SK-MEL-5 (cell line): Measurements from ENCODE around the gene KRTAP5-5. TPM values are rescaled to one million over a fixed set of nuclear protein-coding genes. Genes with fewer than 3 reads are reported as not detected.
"Not testable (repeated sequence)": the region's sequence is repeated elsewhere in the genome, so short reads cannot be mapped to it uniquely, and the experiment has no call there.

Experiments
- DNase-seq: peaks from one replicate; pipeline ENCODE4 v3.0.0-alpha.2; 2016; ENCODE audit warnings: low read depth, low spot score
- in situ Hi-C: cut with HindIII; loops from 2 replicates; pipeline ENCODE4 v1.10.0; 2016; ENCODE audit warnings: low sequenced_read_pairs, high pct_unique_total_duplicates, low pct_unique_long_range_greater_than_20kb
- total RNA-seq: library from RNA; depleted of rRNA; stranded (reverse); fragments of >200 nt; shearing (Covaris generic); gene quantifications from 2 replicates; pipeline ENCODE4 v1.2.3, GENCODE V29; 2014

The KRTAP5-5 gene
- total RNA-seq, 1 experiment from 2014 or later, result not detected

DNA sequence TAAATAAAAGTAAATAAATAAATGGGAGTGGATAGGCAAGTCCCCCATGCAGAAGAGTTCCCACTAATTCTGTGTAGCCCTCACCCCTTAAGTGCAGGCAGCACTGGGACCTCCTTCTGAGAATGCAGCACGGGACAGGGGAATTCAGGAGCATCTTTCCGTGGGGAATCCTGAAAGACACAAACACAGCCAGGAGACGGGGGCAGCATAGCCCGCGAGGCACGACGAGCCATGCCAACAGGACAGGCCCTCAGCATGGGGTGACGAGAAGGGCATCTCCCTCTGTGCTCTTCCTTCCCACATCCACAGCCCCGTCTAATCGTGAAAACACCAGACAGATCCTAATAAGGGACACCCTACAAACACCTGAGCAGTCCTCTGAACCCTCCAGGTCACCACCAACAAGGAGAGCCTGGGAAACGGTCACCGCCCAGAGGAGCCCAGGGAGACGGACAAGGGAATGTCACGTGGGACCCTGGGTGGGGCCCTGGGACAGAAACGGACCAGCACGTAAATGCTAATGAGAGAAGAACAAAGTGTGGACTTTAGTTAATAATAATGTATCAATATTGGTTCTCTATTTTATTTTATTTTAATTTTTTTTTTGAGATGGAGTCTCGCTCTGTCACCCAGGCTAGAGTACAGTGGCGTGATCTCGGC is 6.8 kb downstream of the KRTAP5-5 start:
- DNase-seq, result no peak
- in situ Hi-C loops, result no loop called here

GRCh38 chr11:1637628-1638027 is 8.1 kb downstream of the KRTAP5-5 start:
- in situ Hi-C loops, result no loop called here
- no peak for DNase-seq

DNA sequence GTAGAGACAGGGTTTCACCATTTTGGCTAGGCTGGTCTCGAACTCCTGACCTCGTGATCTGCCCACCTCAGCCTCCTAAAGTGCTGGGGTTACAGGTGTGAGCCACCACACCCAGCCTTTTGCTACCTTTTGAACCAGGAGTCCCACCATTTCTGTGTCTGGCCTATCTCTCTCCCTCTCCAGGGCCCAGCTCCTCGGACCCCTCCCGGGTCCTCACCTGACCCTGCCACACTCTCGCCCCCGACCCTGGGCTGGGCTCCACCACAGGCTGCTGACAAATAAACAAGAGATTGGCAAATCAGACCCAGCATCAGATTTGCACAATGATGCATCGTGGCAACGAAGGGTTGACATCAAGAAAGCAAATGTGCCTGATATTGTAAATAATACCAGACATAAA is 8.8 kb downstream of the KRTAP5-5 start:
- in situ Hi-C loops, result no loop called here
- no peak for DNase-seq

DNA sequence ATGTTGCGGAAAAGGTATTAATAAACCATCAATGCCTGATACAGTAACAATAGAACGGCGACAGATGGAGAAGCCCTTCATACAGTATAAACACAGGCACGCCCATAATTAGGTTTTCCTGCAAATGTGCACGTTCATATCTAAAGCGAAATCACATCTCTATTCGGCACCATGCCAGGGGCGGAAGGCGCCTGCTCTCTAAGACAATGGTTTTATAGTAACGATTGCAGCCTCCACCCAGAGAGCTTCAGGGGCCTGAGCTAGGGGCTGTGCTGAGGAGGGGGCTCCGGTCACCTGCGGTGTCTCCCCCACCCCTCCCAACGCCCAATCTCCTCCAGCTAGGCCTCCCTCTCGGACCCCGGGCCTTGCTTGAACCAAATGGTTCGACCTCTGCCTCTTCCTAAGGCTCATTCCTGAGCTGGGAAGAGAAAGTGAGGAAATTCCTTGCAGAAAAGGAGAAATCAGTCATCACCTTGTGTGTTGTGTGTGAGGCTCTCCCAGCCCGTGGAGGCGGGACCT is 9.6 kb downstream of the KRTAP5-5 start:
- DNase-seq, result no peak
- in situ Hi-C loops, result no loop called here

DNA sequence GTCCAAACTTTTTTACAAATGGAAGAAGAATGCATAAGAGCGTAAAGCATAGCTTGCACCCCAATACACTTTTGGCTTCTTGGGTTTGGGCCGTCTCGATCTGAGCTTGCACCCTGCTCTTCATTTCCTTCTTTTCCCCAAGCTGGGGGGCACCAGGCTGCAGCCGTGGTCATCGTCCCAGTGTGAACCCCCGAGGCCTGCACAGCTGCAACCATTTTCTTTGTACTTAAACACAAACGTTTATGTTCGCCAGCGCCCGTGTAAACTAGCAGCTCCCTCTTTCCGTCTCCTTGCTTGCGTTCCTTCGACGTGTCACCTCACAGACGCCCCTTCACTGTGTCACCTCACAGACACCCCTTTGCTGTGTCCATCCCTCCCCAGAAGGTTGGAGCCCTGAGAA is 10.1 kb downstream of the KRTAP5-5 start:
- DNase-seq, result no peak
- in situ Hi-C loops, result no loop called here

DNA sequence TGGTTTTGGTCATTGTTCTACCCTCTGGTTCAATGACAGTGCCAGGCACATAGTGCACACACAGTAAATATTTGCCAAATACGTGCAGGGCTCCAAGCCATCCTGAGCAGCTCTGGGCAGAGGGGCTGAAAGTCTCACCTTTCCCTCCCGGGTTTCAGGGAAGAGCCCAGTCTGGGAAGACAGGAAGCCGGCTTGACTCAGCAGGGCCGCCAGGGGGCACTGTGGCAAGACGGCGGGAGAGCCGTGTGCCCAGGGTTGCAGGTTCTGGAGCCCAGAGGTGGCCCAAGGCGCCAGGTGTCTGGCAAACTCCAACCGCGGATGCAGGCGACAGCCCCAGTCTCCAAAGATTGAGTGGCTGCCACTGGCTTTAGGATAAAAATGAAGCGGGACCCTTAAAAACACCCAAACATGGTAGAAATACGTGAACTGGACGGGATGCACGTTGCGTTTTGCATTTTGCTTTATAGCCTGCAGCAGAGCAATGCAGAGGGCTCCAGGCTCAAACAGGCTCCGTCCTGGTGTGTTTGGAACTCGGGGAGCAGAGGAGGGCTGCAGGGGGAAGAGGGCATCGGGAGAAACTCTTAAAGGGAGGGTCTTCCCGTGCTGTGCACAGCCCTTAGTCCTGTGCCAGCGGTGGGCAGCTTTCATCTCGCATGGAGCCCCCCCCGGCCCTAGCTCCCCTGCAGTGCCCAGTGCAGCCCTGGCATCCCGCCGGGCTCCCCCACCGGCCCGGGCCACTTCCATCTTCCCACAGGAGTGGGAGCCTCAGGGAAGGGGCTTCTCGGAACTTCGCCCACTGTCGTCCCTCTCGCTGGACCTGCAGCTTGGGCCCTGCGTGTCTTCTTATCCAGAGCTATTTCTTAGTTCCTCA is 10.7 kb downstream of the KRTAP5-5 start:
- in situ Hi-C loops, result no loop called here
- peak; percentile 50 for DNase-seq

GRCh38 chr11:1641096-1641495 is 11.5 kb downstream of the KRTAP5-5 start:
- in situ Hi-C loops, result no loop called here
- DNase-seq, result no peak

- in situ Hi-C loops, result no loop called here
- no peak for DNase-seq
Measured at GRCh38 chr11:1642288-1643145, 12.9 kb downstream of the KRTAP5-5 start.

DNA sequence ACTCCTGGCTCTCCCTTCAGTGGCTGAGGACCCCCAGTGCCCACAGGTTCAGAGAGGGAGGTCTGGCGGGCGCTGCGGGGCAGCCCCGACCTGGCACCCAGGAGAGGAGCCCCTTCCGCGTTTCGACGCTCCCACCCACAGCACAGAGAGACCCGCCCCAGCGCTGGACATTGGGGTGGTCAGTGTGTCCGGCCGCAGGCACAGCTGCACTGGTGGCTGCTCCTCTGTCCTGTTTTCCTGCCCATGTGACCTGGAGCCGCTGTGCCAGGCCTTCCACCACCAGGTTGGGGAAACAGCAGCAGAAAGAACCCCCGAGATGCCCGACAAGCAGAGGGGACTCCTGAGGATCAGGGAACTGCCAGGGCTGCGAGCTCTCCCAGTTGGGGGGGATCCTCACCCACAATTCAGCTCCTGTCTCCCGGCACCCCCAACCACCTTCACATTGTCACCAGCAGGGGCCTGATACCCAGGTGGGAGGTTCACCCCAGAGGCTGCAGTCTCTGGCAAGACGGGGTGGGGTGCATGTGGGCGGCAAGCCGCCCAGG is 13.6 kb downstream of the KRTAP5-5 start:
- in situ Hi-C loops, result no loop called here
- DNase-seq, result no peak

- in situ Hi-C loops, result no loop called here
- no peak for DNase-seq
Measured at GRCh38 chr11:1644601-1645356, 15.2 kb downstream of the KRTAP5-5 start.

- DNase-seq, result no peak
- in situ Hi-C loops, result no loop called here
Measured at GRCh38 chr11:1645357-1645821, 15.8 kb downstream of the KRTAP5-5 start.

GRCh38 chr11:1646540-1646939 is 17.0 kb downstream of the KRTAP5-5 start:
- in situ Hi-C loops, DNase-seq: not testable (repeated sequence)

DNA sequence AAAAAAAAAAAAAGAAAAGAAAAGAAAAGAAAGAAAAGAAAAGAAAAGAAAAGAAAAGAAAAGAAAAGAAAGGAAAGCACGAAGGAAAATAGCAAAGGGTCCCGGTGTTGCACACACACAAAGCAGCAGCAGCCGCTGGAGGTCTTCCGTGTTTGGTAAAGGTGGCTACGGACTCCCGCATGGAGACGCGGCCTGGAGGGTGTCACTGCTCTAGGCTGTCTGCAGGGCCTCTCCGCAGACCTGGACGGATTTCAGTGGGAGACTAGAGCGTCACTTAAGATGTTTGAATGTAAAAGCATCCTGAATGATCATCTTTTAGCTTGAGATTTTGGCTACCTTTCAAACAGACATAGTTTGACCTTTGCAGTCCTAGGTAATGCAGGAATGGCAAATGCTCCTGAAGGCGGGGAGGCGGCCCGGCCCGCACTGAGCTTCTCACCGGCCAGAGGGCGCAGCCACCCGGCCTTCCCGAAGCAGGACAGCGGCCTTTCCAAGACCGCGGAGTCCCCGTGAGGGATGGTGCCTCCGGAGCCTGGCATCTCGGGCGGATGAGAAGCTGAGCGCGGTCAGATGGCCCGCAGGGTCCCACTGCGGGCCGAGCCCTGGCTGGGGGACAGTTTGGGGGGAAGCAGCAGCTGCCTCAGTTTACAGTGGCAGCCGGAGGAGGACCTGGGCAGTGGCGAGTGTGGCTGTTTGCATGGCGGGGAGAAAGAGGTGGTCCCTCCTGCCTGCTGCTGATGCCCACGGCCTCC is 18.5 kb downstream of the KRTAP5-5 start:
- in situ Hi-C loops, result no loop called here
- DNase-seq, result no peak

DNA sequence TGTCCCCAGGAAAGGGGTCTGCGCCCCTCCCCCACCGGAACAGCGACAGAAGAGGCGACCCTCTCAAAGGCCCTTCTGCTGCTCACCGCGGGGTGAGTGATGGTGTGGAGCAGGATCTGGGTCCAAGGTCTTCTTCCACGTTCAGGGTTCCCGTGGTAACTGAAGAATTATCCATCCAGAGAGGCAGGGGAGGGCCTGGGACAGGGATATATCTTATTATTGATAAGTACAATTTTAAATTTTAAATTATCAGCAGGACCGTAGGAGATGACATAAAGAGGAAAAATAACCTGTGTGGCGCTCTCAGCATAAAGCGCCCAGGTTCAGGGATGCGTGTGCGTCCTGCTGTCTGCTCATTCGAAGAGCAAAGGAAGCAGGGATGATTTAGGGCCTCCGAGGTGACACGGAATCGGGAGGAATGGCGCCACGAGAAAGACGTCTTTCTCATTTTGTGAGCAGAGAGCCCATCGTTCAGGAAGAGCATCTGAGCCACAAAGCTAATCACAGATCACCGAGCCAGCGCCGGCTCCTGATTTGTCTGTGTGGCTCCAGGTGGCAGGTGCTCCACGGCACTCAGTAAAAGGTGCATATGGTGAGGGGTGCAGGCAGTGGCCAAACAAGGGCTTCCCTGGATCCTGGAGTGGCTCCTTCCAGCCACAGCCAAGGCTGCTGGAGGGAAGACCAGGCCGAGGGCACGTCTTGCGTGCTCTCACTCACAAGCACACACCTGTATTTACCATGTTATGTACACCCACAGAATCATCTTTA is 19.3 kb downstream of the KRTAP5-5 start:
- in situ Hi-C loops, result no loop called here
- no peak for DNase-seq

DNA sequence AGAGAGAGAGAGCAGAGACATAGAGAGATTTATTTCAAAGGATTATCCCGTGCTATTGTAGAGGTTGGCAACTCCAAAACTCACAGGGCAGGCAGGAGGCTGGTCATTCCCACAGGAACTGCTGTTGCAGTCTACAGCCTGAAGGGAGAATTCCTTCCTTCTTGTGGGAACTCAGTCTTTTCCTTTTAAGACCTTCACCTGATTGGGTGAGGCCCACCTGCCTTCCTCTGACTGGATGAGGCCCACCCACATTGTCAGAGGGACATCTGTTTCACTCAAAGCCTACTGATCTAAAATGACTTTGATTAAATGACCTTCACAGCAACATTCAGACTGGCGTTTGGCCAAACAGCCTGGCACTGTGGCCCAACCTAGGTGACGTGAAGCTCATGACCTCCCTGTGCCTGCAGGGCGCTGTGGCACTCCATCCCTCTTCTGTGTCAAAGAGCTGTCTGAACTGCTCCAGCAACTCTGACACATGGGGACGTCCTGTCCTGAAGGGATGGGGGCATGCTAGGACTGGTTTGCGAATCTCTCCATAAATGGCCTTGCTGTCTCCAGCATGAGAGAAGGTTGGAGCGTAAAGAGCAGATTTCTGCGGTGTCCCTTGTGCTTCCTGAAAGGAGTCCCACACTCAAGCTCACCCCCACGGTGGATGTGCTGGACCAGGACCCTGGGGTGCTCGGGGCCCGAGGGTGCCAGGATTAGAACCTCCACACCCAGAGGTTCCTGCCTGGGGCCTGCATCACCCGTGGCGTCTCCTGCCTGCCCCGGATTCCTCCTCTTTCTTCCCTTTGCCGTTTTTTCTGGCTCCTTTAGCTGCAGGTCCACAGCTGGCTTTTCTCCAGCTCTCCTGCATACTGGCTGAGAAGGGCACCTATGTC is 20.7 kb downstream of the KRTAP5-5 start:
- in situ Hi-C loops, result no loop called here
- no peak for DNase-seq
